Common myeloid progenitor, CD34-positive (primary cell): Measurements from ENCODE around the gene ECI2.

Experiments
- CTCF ChIA-PET: fragments of 350-600 bp; sonication (Branson Sonifier 250); formaldehyde crosslinking; loops from one replicate; lab custom pipeline; 2021; ENCODE audit warnings: antibody characterized with exemption; lab: Charles Lee
- POLR2A ChIA-PET: fragments of 350-600 bp; sonication (Branson Sonifier 250); formaldehyde crosslinking; loops from one replicate; lab custom pipeline; 2021; ENCODE audit warnings: antibody characterized with exemption; lab: Charles Lee
- DNase-seq, 3 donors: peaks; one replicate each; pipeline versions ENCODE4 v3.0.0 to v3.0.0-alpha.2; 2013
- H3K27ac ChIP-seq, 2 experiments: 1 replicate in 1 of 2; 2 replicates in 1 of 2; pipeline ENCODE4 v1.7.0; 2013; ENCODE audit warnings: inconsistent platforms in 2 of 2, low read length in 2 of 2, mild to moderate bottlenecking in 2 of 2, low read depth in 1 of 2, moderate library complexity in 1 of 2; ENCODE audit not compliant: severe bottlenecking in 2 of 2, insufficient read depth in 1 of 2, poor library complexity in 1 of 2
- H3K27me3 ChIP-seq, 5 experiments: replicated peaks in 2 of 5; 1 replicate in 3 of 5; 2 replicates in 2 of 5; pipeline versions ENCODE4 v1.6.1 to v1.7.0; 2013; ENCODE audit warnings: low read length in 4 of 5, mild to moderate bottlenecking in 2 of 5, moderate library complexity in 2 of 5, inconsistent platforms in 1 of 5; ENCODE audit not compliant: insufficient read depth in 5 of 5, control insufficient read depth in 4 of 5
- H3K36me3 ChIP-seq, 4 experiments: 1 replicate in 2 of 4; 2 replicates in 2 of 4; pipeline versions ENCODE4 v1.6.1 to v1.7.0; 2013; ENCODE audit warnings: low read length in 3 of 4, control low read depth in 1 of 4, mild to moderate bottlenecking in 1 of 4; ENCODE audit not compliant: control insufficient read depth in 4 of 4, insufficient read depth in 4 of 4
- H3K4me1 ChIP-seq, 4 experiments: 1 replicate in 3 of 4; 2 replicates in 1 of 4; pipeline versions ENCODE4 v1.6.1 to v1.7.1; 2013; ENCODE audit warnings: low read length in 3 of 4, mild to moderate bottlenecking in 3 of 4, control low read depth in 1 of 4, inconsistent platforms in 1 of 4, moderate library complexity in 1 of 4; ENCODE audit not compliant: control insufficient read depth in 4 of 4, insufficient read depth in 4 of 4; ENCODE audit errors: control extremely low read depth in 1 of 4
- H3K4me3 ChIP-seq, 7 experiments: 1 replicate in 4 of 7; 2 replicates in 3 of 7; pipeline versions ENCODE4 v1.5.1 to v1.7.0; 2013; ENCODE audit warnings: mild to moderate bottlenecking in 7 of 7, low read length in 6 of 7, moderate library complexity in 6 of 7, inconsistent platforms in 2 of 7, low read depth in 2 of 7, control low read depth in 1 of 7; ENCODE audit not compliant: insufficient read depth in 4 of 7, control insufficient read depth in 1 of 7; ENCODE audit errors: extremely low read depth in 1 of 7
- H3K9me3 ChIP-seq, 5 experiments: 1 replicate in 4 of 5; 2 replicates in 1 of 5; pipeline versions ENCODE4 v1.6.1 to v1.7.1; 2013; ENCODE audit warnings: low read length in 4 of 5, mild to moderate bottlenecking in 2 of 5, inconsistent platforms in 1 of 5, low read depth in 1 of 5, moderate library complexity in 1 of 5; ENCODE audit not compliant: control insufficient read depth in 4 of 5, insufficient read depth in 2 of 5; ENCODE audit errors: control extremely low read depth in 1 of 5
- WGBS: methylation state at CpG from one replicate; pipeline ENCODE4 v1.1.5; 2013; ENCODE audit not compliant: insufficient coverage; 5-methylcytosine and 5-hydroxymethylcytosine counted together

ECI2 gene

DNA sequence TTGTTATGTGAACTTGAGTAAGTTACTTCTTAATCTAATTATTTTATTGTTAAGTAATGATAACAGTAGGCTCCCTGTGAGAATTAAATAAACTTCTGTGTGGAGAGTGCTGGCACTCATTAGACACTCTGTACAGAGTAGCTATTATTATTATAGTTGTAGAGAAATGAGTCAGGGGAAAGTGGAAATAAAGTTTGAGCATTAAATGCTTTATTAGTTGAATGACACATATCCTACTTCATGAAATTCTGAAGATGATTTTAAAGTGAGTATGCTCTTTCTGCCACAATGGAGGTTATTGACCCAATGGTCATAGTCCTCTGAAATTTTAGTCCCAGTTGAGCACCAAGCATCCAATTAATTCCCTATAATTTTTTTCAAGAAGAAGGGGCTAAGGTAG is 5.9 kb downstream of the ECI2 start:
- peaks cover 0 to 8% (median 7%) of the 10 kb centered on the region in 5 experiments for H3K9me3 ChIP-seq
- ChIA-PET POLR2A (no interaction called here), CTCF (no interaction called here)
- peaks cover 2 to 11% (median 9%) of the 10 kb centered on the region in 4 experiments for H3K4me1 ChIP-seq
- H3K36me3 ChIP-seq, result peaks cover 38 to 76% (median 52%) of the 10 kb centered on the region in 4 experiments
- no peak overlapping the region for H3K4me3 ChIP-seq
- no peak overlapping the region for H3K27ac ChIP-seq
- no peak for DNase-seq
- H3K27me3 ChIP-seq, result no peaks in the 10 kb centered on the region

DNA sequence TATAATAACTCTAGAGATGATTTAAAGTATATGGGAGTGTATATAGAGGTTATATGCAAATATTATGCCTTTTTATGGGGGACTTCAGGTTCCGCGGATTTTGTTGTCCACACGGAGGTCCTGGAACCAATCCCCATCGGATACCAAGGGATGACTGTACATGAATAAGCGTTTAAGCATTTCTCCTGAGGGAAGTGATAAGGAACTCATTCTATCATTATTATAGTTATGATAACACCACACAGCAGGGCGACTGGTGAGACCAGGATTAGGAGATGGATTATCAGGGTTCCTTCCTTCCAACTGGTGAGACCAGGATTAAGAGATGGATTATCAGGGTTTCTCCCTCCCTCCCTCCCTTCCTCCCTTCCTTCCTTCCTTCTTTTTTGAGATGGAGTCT is 6.6 kb downstream of the ECI2 start:
- 100% methylated on average over 3 of the region's 6 CpGs for WGBS
- ChIA-PET CTCF (no interaction called here), POLR2A (no interaction called here)
- Histone ChIP-seq H3K27me3 (no peaks in the 10 kb centered on the region), H3K27ac (no peak overlapping the region), H3K9me3 (peaks cover 0 to 8% (median 7%) of the 10 kb centered on the region in 5 experiments), H3K4me3 (no peak overlapping the region), H3K4me1 (peaks cover 0 to 4% (median 2%) of the 10 kb centered on the region in 4 experiments), H3K36me3 (peaks cover 41 to 83% (median 55%) of the 10 kb centered on the region in 4 experiments)
- DNase-seq, result no peak

DNA sequence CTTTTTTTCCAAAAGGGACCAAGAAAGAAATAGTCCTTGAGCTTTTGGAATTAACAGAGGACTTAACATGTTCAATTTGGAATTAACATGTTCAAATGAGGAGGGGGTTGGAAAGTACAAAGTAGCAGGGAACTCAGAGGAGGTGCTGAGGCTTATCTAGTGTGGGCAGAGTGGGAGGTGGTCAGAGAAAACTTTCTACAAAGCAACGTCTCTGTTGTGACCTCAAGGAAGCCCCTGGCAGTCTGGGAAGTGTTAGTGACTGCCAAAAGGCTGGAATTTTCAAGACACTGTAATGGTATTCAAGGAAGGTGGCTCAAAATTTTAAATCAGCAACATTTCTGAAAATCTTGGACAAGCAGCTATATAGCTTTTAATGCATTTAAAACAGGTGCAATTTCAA is 7.3 kb downstream of the ECI2 start:
- POLR2A ChIA-PET, result interaction anchor here (0.6 kb wide), 1 partner anchor 159 kb away, joined by 3 read pairs; no protein-coding TSS in a partner anchor
- H3K27me3 ChIP-seq, result no peaks in the 10 kb centered on the region
- H3K36me3 ChIP-seq, result peaks cover 44 to 86% (median 56%) of the 10 kb centered on the region in 4 experiments
- no peak for DNase-seq
- no peak overlapping the region for H3K27ac ChIP-seq
- CTCF ChIA-PET, result interaction anchor here (1.5 to 3.2 kb wide), 2 partner anchors 8 to 28 kb away, joined by 5 to 11 read pairs; partner anchors contain the start of gene ECI2
- peaks cover 0 to 8% (median 7%) of the 10 kb centered on the region in 5 experiments for H3K9me3 ChIP-seq
- H3K4me1 ChIP-seq, result no peaks in the 10 kb centered on the region
- 56% methylated on average over 1 of the region's 1 CpG for WGBS
- H3K4me3 ChIP-seq, result no peak overlapping the region

DNA sequence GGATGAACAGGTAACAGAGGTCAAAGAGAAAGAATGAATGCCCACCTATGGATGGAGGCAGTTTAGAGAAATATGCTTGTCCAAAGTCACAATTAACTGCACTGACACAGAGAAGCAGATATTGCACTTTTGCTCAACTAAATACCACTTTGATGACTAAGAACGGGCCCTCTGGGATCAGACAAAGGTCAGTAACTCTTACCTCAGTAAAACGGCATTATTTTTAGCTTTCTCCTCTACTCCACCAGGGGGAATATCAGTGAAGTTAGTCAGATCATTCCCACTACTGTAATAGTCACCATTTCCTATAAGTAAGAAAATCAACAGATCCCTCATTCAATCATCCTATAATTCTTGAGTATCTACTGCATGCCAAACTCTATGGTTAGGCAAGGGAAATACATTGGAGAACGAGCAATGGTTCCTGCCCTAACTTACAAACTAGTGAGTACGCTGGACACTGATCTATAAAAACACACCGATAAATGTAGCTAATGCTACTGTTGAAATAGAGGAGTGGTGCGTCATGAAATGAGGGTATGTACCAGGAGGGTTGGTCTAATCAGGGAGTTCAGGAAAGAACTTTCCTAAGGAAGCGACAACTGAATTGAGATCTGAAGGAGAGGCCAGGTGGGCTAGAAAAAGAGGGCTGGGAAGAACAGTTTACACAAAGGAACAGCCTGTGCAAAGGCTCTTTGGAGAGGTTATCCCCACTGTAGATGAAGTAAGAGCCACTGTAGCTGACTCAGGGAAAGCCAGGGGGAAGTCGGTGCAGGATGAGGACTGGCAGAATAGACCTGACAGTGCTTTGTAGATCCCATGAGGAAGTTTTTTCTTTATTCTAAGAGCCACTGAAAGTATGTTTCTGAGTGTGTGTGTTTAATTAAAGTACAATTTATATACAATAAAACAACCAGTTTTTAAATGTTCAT is 9.2 kb downstream of the ECI2 start:
- peaks cover 0 to 2% (median 0%) of the 10 kb centered on the region in 5 experiments for H3K9me3 ChIP-seq
- no peak overlapping the region for H3K27ac ChIP-seq
- ChIA-PET POLR2A (no interaction called here), CTCF (interaction anchor here (1.5 to 3.2 kb wide), 2 partner anchors 10 to 30 kb away, joined by 5 to 11 read pairs; partner anchors contain the start of gene ECI2)
- H3K4me3 ChIP-seq, result no peak overlapping the region
- peak in 2 of 3 donors; percentile 4 to 8 for DNase-seq
- no peaks in the 10 kb centered on the region for H3K4me1 ChIP-seq
- no peaks in the 10 kb centered on the region for H3K27me3 ChIP-seq
- H3K36me3 ChIP-seq, result peaks cover 46 to 85% (median 52%) of the 10 kb centered on the region in 4 experiments
- WGBS, result 95% methylated on average over 7 of the region's 8 CpGs

DNA sequence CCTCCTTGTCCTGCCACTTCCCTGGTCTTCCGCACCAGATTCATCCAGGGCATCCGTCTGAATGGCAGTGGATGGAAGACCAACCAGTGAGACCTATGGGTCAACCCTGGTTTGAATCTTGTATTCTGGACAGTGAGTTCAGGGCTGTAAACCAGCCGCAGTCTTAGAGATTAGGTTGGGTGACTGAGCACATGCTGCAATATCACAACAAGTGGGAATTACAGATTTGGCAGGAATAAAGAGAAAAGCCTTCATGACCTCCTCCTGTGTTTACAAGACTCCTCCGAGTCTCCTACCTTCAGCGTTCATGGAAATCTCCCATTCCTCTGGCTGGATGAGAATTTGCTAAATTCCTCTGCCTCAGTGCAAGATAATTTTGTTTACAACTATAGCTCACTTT is 9.9 kb downstream of the ECI2 start:
- no peaks in the 10 kb centered on the region for H3K27me3 ChIP-seq
- no peak overlapping the region for H3K4me3 ChIP-seq
- POLR2A ChIA-PET, result no interaction called here
- DNase-seq, result no peak
- CTCF ChIA-PET, result interaction anchor here (3.2 kb wide), 1 partner anchor 11 kb away, joined by 11 read pairs; the partner anchor contains the start of gene ECI2
- WGBS, result 98% methylated on average over 5 of the region's 5 CpGs
- no peaks in the 10 kb centered on the region for H3K4me1 ChIP-seq
- peaks cover 0 to 6% (median 0%) of the 10 kb centered on the region in 5 experiments for H3K9me3 ChIP-seq
- H3K36me3 ChIP-seq, result peaks cover 47 to 88% (median 54%) of the 10 kb centered on the region in 4 experiments
- no peak overlapping the region for H3K27ac ChIP-seq

DNA sequence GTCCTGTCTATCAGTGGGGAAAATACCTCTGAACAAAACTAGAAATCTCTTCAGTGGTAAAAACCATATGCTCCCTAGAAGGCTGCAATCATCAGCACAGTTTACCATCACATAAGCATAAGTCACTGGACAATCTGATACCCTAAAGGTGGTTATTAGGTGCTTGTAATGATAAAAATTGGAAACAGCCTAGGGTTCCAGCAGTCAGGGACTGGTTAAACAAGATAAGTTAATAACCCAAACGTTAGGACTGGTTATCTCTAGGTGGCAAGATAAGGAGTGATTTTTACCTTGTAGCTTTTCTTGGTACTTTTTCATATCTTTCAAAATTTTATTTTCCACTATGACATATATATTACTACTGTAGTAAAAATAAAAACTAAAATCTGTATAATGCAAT is 11.0 kb downstream of the ECI2 start:
- DNase-seq, result no peak
- no CpG with 5 or more reads among the region's 1 CpG for WGBS
- ChIA-PET POLR2A (no interaction called here), CTCF (interaction anchor here (1.5 kb wide), 1 partner anchor 9 kb away, joined by 4 read pairs; no protein-coding TSS in a partner anchor)
- no peaks in the 10 kb centered on the region for H3K27me3 ChIP-seq
- peaks cover 42 to 87% (median 50%) of the 10 kb centered on the region in 4 experiments for H3K36me3 ChIP-seq
- H3K27ac ChIP-seq, result no peak overlapping the region
- no peak overlapping the region for H3K4me3 ChIP-seq
- peaks cover 0 to 6% (median 0%) of the 10 kb centered on the region in 5 experiments for H3K9me3 ChIP-seq
- H3K4me1 ChIP-seq, result no peaks in the 10 kb centered on the region

DNA sequence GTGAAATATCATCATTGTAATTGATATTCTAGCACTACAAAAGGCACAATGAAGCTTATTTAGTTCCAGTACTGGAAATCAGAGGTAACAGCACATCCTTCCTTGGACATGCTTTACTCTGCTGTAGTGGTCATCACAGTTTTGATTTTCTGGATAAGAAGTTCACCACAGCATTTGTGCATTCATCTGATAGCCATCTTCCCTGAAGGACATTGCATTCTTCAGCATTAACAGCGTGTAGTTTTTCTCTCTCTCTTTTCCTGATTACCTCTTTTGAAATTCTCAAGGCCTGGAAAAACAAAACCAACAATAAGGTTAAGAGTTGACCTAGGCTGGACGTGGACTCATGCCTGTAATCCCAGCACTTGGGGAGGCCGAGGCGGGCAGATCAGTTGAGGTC is 19.6 kb downstream of the ECI2 start:
- H3K4me3 ChIP-seq, result no peak overlapping the region
- no peak overlapping the region for H3K27ac ChIP-seq
- H3K4me1 ChIP-seq, result no peaks in the 10 kb centered on the region
- ChIA-PET POLR2A (no interaction called here), CTCF (interaction anchor here (1.2 kb wide), 1 partner anchor 39 kb away, joined by 3 read pairs; no protein-coding TSS in a partner anchor)
- peaks cover 0 to 10% (median 3%) of the 10 kb centered on the region in 5 experiments for H3K9me3 ChIP-seq
- WGBS, result 97% methylated on average over 3 of the region's 4 CpGs
- H3K27me3 ChIP-seq, result no peaks in the 10 kb centered on the region
- no peak for DNase-seq
- H3K36me3 ChIP-seq, result peaks cover 3 to 49% (median 25%) of the 10 kb centered on the region in 4 experiments
